ENCODE measurements around the gene RBPJ.

RBPJ gene

GRCh38 chr4:26402458-26402857 is 81.6 kb downstream of the RBPJ start:
- Histone ChIP-seq H3K36me3 (replicated peaks) (peaks cover 3% of the 10 kb centered on the region), H3K27me3 (replicated peaks) (no peaks in the 10 kb centered on the region), H3K4me3 (ENCODE audit: low read depth, low read length) (no peak overlapping the region), H3K27ac (no peak overlapping the region)
- DNase-seq, result no peak
- in situ Hi-C loops (cut with HindIII; ENCODE audit: low pct_ligation_motif_present, low sequenced_read_pairs), result no loop called here
- TF ChIP-seq CTCF (IDR thresholded peaks at IDR 0.05; ENCODE audit: low read depth, low read length, missing control alignments), result no peak

DNA sequence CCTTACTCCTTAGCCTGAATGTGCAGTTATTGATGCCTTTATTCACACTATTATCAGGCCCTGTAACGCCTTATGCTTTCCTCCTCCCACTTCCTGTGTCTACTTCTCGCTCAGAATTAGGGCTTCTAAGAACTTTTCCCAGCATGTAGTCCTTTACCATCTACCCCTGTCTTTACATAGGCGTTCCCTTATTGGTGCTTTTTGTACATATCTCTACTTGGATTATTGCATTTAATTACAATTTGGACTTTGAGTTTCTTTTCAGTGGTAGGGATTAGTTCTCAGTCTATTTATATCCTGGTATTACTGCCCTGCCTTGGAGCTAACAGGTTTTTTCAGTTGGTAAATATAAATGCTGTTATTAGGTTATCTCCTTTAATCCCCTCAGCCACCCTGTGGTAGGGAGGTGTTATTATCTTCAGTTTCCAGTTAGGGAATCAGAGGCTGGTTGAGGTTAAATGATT is 84.0 kb downstream of the RBPJ start:
- H3K36me3 ChIP-seq (replicated peaks), result peaks cover 3% of the 10 kb centered on the region
- in situ Hi-C loops (cut with HindIII; ENCODE audit: low pct_ligation_motif_present, low sequenced_read_pairs), result no loop called here
- no peak for DNase-seq
- TF ChIP-seq CTCF (IDR thresholded peaks at IDR 0.05; ENCODE audit: low read depth, low read length, missing control alignments), result peak; percentile 6
- H3K4me3 ChIP-seq (ENCODE audit: low read depth, low read length), result no peak overlapping the region
- H3K27me3 ChIP-seq (replicated peaks), result no peaks in the 10 kb centered on the region
- no peak overlapping the region for H3K27ac ChIP-seq

- Histone ChIP-seq H3K27ac (no peak overlapping the region), H3K4me3 (ENCODE audit: low read depth, low read length) (no peak overlapping the region), H3K27me3 (replicated peaks) (no peaks in the 10 kb centered on the region), H3K36me3 (replicated peaks) (peaks cover 3% of the 10 kb centered on the region)
- DNase-seq, result no peak
- TF ChIP-seq CTCF (IDR thresholded peaks at IDR 0.05; ENCODE audit: low read depth, low read length, missing control alignments), result no peak
- in situ Hi-C loops (cut with HindIII; ENCODE audit: low pct_ligation_motif_present, low sequenced_read_pairs), result no loop called here
Observed at GRCh38 chr4:26406346-26406975, 85.6 kb downstream of the RBPJ start.

GRCh38 chr4:26407476-26407875 is 86.7 kb downstream of the RBPJ start:
- no peak overlapping the region for H3K27ac ChIP-seq
- H3K36me3 ChIP-seq (replicated peaks), result peaks cover 3% of the 10 kb centered on the region
- no peak for DNase-seq
- no peak for TF ChIP-seq CTCF (IDR thresholded peaks at IDR 0.05; ENCODE audit: low read depth, low read length, missing control alignments)
- in situ Hi-C loops (cut with HindIII; ENCODE audit: low pct_ligation_motif_present, low sequenced_read_pairs), result no loop called here
- no peak overlapping the region for H3K4me3 ChIP-seq (ENCODE audit: low read depth, low read length)
- no peaks in the 10 kb centered on the region for H3K27me3 ChIP-seq (replicated peaks)

DNA sequence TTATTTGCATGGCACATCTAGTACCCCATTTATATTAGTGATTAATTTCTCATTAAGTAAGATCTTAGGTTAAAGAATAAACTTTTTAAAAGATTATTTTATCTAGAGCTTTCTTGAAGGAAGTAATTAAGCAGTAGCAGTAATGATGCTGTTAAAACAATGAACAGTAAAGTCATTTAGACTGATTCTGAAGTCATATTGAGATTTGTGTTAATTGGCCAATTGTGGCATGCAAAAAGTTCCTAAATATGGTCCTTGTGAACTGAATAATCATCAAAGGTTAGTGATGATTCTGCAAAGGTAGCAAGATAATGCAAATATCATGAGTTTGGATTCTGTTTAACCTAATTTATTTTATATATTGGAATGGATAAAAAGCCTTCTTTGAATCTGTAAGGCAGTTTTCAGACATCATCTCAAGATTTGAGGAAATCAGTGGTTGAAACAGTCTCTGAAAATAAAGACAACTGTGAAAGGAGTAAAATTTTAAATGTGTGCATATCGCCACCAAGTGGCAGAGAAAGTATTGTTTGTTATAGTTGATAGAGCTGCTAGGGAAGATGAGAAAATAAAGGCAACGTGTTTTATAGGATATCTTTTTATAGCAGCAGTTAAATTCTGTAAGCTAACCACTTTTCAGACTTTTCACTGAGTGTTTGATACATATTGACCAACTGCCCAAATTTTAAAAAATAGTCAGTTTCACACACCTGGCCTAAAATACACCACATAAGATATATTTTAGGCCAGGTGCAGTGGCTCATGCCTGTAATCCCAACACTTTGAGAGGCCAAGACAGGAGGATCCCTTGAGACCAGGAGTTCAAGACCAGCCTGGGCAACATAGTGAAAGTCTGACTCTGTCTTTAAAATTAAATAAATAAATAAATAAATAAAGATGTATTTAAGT is 89.8 kb downstream of the RBPJ start:
- Histone ChIP-seq H3K36me3 (replicated peaks) (peaks cover 3% of the 10 kb centered on the region), H3K4me3 (ENCODE audit: low read depth, low read length) (no peak overlapping the region), H3K27ac (no peak overlapping the region), H3K27me3 (replicated peaks) (no peaks in the 10 kb centered on the region)
- in situ Hi-C loops (cut with HindIII; ENCODE audit: low pct_ligation_motif_present, low sequenced_read_pairs), result no loop called here
- peak; percentile 33 for TF ChIP-seq CTCF (IDR thresholded peaks at IDR 0.05; ENCODE audit: low read depth, low read length, missing control alignments)
- peak; percentile 70 for DNase-seq

Measured in brain microvascular endothelial cell (primary cell).